Stimulated activated CD4-positive, alpha-beta T cell treated with anti-CD3 and anti-CD28 coated beads, Interleukin-2, amount 100 ng/mL, for 4 hours (primary cell): Measurements from ENCODE around the gene CACTIN.

Source experiments
- DNase-seq: peaks from one replicate; pipeline ENCODE4 v3.0.0-alpha.2; 2020; ENCODE audit warnings: low read depth

The CACTIN gene

GRCh38 chr19:3563709-3564524, 62.7 kb downstream of the CACTIN start:
- DNase-seq = no peak
